HG03354 (cell line): Measurements from ENCODE around the gene ABHD17B.

ENCODE experiments used
- ATAC-seq: cut with Tn5 transposase; IDR thresholded peaks from one replicate; pipeline ENCODE4 v1.9.1; 2021; ENCODE audit warnings: mild to moderate bottlenecking; ENCODE audit not compliant: unreplicated experiment, poor library complexity, severe bottlenecking

The ABHD17B gene

DNA sequence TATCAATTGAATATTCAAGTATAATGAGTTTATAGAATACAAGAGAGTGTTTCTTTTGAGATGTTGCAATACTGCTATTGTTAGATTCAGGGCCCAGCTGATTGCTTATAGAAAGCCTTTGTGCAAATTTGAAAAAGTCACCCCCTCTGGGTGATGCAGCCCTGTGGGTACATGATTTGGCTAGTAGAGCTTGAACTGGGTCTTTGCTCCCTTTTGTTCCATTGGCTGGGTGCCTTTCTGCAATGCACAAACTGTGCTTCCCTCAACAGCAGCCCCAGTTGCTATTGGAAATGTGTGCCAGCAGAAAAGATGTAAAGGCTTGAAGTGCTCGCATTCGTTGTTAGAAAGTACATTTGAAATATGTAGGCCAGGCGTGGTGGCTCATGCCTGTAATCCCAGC, 80.8 kb downstream of the ABHD17B start:
- ATAC-seq: no peak

DNA sequence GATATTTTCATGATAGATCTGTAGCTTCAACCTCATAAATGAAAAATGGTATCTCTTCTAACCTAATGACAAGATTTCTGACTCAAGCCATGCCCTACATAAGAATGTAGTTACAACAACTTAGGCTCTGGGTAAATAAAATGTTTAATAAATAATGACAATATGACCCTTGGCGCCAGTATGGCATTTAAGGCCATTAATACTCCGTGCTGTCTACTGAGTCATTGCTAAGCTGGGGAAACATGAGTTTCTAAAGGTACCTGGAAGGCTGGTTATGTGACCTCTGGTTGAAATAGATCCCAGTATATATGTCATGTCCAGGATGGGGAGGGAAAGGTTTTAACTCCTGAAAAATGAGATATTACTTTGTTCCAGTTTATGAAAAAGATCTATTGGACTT, 84.7 kb downstream of the ABHD17B start:
- ATAC-seq: no peak

GRCh38 chr9:71824257-71824656, 86.7 kb downstream of the ABHD17B start:
- no peak for ATAC-seq

DNA sequence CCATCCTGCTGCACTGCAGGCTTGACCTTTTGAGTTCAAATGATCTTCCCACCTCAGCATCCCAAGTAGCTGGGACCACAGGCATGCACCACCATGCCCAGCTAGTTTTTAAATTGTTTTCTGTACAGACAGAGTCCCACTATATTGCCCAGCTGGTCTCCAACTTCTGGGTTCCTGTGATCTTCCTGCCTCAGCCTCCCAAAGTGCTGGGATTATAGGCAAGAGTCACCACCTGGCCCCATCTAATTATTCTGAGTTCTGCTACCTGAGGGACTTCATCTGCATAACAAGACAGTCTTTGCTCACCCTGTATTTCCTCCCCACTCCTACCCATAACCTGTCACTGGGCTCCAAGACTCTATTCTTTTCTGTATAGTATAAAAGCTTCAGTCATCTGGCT, 88.1 kb downstream of the ABHD17B start:
- no peak for ATAC-seq

- no peak for ATAC-seq
These were observed 88.5 kb downstream of the ABHD17B start for GRCh38 chr9:71822456-71822855.

DNA sequence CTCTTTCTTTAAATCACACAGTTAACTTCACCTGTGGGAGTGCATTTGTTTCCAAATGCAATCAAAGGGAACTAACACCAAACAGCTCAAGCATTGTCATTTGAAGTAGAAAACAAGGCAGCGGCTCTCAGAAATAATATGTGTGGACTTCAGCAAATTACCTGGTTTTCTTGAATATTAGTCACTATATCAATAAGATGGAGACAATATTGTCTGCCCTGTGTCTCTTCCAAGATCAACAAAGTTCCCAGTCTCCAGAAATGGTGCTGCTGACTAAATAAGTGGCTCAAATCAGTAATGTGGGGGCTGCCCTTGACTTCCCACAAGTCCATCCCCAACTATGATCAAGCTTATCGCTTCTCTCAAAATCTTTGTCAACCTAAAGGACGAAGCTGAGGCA, 89.6 kb downstream of the ABHD17B start:
- ATAC-seq: no peak

DNA sequence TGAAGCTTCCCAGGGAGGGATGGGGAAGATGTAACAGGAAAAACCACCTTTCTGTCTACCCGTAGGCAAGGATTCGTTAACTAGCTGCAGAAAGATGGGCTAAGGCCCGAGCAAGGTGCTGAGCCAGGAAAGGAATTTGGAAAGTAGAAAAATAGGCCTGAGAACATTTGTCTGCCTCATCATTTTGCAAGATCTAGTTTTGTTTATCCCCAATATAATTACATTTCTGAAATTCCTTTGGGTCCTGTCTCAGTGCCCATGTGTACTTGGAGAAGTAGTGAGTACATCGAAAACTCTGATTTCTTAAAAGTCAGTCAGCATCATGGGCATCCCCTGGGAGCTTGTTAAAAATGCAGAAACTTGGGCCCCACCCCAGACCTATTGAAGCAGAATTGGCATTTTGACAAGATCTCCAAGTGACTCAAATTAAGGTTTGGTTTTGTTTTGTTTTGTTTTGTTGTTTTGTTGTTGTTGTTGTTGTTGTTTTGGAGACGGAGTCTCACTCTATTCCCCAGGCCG, 90.5 kb downstream of the ABHD17B start:
- no peak for ATAC-seq

GRCh38 chr9:71819115-71819739, 91.8 kb downstream of the ABHD17B start:
- ATAC-seq: no peak

- no peak for ATAC-seq
These were observed 94.0 kb downstream of the ABHD17B start for GRCh38 chr9:71816916-71817451.
